Measurements from ENCODE around the gene EFNA5. TPM values are rescaled to one million over a fixed set of nuclear protein-coding genes. Genes with fewer than 3 reads are reported as not detected.

The EFNA5 gene
- total and polyA plus RNA-seq, 2 of the 8 experiments (the other 6 are each of a cell fraction or from before 2014, with no cell fraction given) = 9.6 to 21.8 TPM

- Histone ChIP-seq H3K9ac (replicated peaks in 1 of 4; ENCODE audit: extremely low read depth in 1 of 4, low read depth in 3 of 4, low read length in 3 of 4) (peak overlapping the region in 1 of 4 experiments; percentile 34; a peak in 1 of 7 replicates), H3K4ac (replicated peaks; ENCODE audit: insufficient read length, low read depth, low read length) (no peak overlapping the region), H3K56ac (replicated peaks; ENCODE audit: insufficient read length, low read depth, low read length) (no peak overlapping the region), H3K27ac (ENCODE audit: low read depth, low read length) (no peak overlapping the region), H4K91ac (replicated peaks; ENCODE audit: insufficient read length, low read length) (no peak overlapping the region), H2BK20ac (ENCODE audit: low read length) (no peak overlapping the region), H4K5ac (ENCODE audit: insufficient read length, low read depth, low read length) (no peak overlapping the region), H2BK12ac (ENCODE audit: low read depth, low read length) (no peak overlapping the region), H3K23me2 (ENCODE audit: low read depth, low read length) (no peaks in the 10 kb centered on the region), H4K20me1 (replicated peaks in 1 of 2; ENCODE audit: control insufficient read depth in 1 of 2, insufficient read depth in 2 of 2, low read length in 2 of 2) (peaks cover 0 to 2% of the 10 kb centered on the region in 2 experiments), H3K79me1 (ENCODE audit: low read depth, low read length) (no peaks in the 10 kb centered on the region), H3K23ac (ENCODE audit: insufficient read length) (no peak overlapping the region), H2BK120ac (replicated peaks; ENCODE audit: low read depth, low read length) (no peak overlapping the region), H3K4me1 (replicated peaks in 1 of 4; ENCODE audit: control insufficient read depth in 3 of 4, insufficient read depth in 4 of 4, low read length in 3 of 4) (peaks cover 0 to 3% (median 1%) of the 10 kb centered on the region in 4 experiments; a peak in 3 of 7 replicates), H3K79me2 (ENCODE audit: control insufficient read depth in 1 of 2, insufficient read depth in 2 of 2, low read length in 2 of 2) (no peaks in the 10 kb centered on the region), H3K14ac (ENCODE audit: insufficient read length) (no peak overlapping the region), H3K9me3 (ENCODE audit: insufficient read depth in 2 of 2, low read depth in 1 of 2, low read length in 1 of 2) (no peaks in the 10 kb centered on the region), H3K4me2 (ENCODE audit: insufficient read depth in 1 of 2, low read depth in 2 of 2, low read length in 2 of 2) (no peak overlapping the region), H3K18ac (ENCODE audit: extremely low read depth, low read length) (no peak overlapping the region), H3K27me3 (replicated peaks in 1 of 4; ENCODE audit: control insufficient read depth in 3 of 4, extremely low read depth in 1 of 4, insufficient read depth in 3 of 4, low read length in 3 of 4) (no peaks in the 10 kb centered on the region), H2AK5ac (ENCODE audit: low read depth, low read length) (no peak overlapping the region), H3K36me3 (ENCODE audit: control insufficient read depth in 2 of 4, insufficient read depth in 4 of 4, low read length in 3 of 4) (no peaks in the 10 kb centered on the region), H2AFZ (ENCODE audit: low read length) (no peak overlapping the region), H3K4me3 (ENCODE audit: extremely low read depth in 1 of 4, insufficient read depth in 2 of 4, low read depth in 3 of 4, low read length in 4 of 4) (no peak overlapping the region), H2BK5ac (ENCODE audit: low read depth, low read length) (no peak overlapping the region), H2BK15ac (ENCODE audit: low read length) (no peak overlapping the region), H4K8ac (ENCODE audit: extremely low read depth, insufficient read depth, low read length) (no peak overlapping the region)
- ChIA-PET CTCF (ENCODE audit: partially characterized antibody) (interaction anchor here (1.1 to 2.4 kb wide), 3 partner anchors 11 to 40 kb away, joined by 3 to 8 read pairs (median 3); no protein-coding TSS in a partner anchor), POLR2A (ENCODE audit: partially characterized antibody) (no interaction called here)
- 89% methylated on average over 4 of the region's 4 CpGs; no CpG with 5 or more reads in 1 of the 2 experiments for WGBS, 2 experiments (ENCODE audit: extremely low coverage in 1 of 2, insufficient coverage in 1 of 2, insufficient read length in 1 of 2, insufficient replicate concordance in 2 of 2, low coverage in 1 of 2, low lambda C conversion rate in 2 of 2, missing lambda C conversion rate in 1 of 2)
- no peak for FAIRE-seq
- no peak for TF ChIP-seq BCL11A (IDR thresholded peaks at IDR 0.05; ENCODE audit: low read depth in 2 of 2, low read length in 2 of 2)
- no peak for TF ChIP-seq BRCA1 (IDR thresholded peaks at IDR 0.05; ENCODE audit: low read depth, low read length)
- TF ChIP-seq KDM5A (IDR thresholded peaks at IDR 0.05; ENCODE audit: low read length) = no peak
- no peak for TF ChIP-seq JUN (IDR thresholded peaks at IDR 0.05; ENCODE audit: low read depth, low read length)
- TF ChIP-seq ATF3 (IDR thresholded peaks at IDR 0.05; ENCODE audit: insufficient read depth, low read depth, low read length) = no peak
- no peak for TF ChIP-seq CHD2 (IDR thresholded peaks at IDR 0.05; ENCODE audit: low read length)
- no peak for DNase-seq (ENCODE audit: low read depth in 1 of 2, low spot score in 2 of 2)
Observed at GRCh38 chr5:107594253-107595045, 76.3 kb downstream of the EFNA5 start.

All from H1 (cell line).